Measurements from ENCODE around the gene GATA6.

GATA6 gene

GRCh38 chr18:22166069-22166950 is 3.1 kb upstream of the GATA6 start:
- DNase-seq (ENCODE audit: low read depth in 3 of 3), result no peak

- no peak for DNase-seq (ENCODE audit: low read depth in 3 of 3)
These were observed 2.3 kb upstream of the GATA6 start for GRCh38 chr18:22167091-22167470.

GRCh38 chr18:22167471-22168241 is 1.7 kb upstream of the GATA6 start:
- no peak for DNase-seq (ENCODE audit: low read depth in 3 of 3)

GRCh38 chr18:22168360-22168921 is 948 bp upstream of the GATA6 start:
- no peak for DNase-seq (ENCODE audit: low read depth in 3 of 3)

- no peak for DNase-seq (ENCODE audit: low read depth in 3 of 3)
These were observed 566 bp downstream of the GATA6 start for GRCh38 chr18:22169889-22170420.

- DNase-seq (ENCODE audit: low read depth in 3 of 3), result no peak
These were observed 1.2 kb downstream of the GATA6 start for GRCh38 chr18:22170421-22171257.

GRCh38 chr18:22171258-22172119 is 2.1 kb downstream of the GATA6 start:
- DNase-seq (ENCODE audit: low read depth in 3 of 3), result no peak

- no peak for DNase-seq (ENCODE audit: low read depth in 3 of 3)
These were observed 2.8 kb downstream of the GATA6 start for GRCh38 chr18:22172120-22172582.

GRCh38 chr18:22172594-22173049 is 3.2 kb downstream of the GATA6 start:
- DNase-seq (ENCODE audit: low read depth in 3 of 3), result no peak

GRCh38 chr18:22173221-22173927 is 4.0 kb downstream of the GATA6 start:
- no peak for DNase-seq (ENCODE audit: low read depth in 3 of 3)

- no peak for DNase-seq (ENCODE audit: low read depth in 3 of 3)
These were observed 4.5 kb downstream of the GATA6 start for GRCh38 chr18:22173928-22174301.

- DNase-seq (ENCODE audit: low read depth in 3 of 3), result no peak
These were observed 5.2 kb downstream of the GATA6 start for GRCh38 chr18:22174341-22175145.

GRCh38 chr18:22175346-22175745 is 6.0 kb downstream of the GATA6 start:
- DNase-seq (ENCODE audit: low read depth in 3 of 3), result no peak

- DNase-seq (ENCODE audit: low read depth in 3 of 3), result no peak
These were observed 7.3 kb downstream of the GATA6 start for GRCh38 chr18:22176420-22177326.

GRCh38 chr18:22177327-22177871 is 8.0 kb downstream of the GATA6 start:
- no peak for DNase-seq (ENCODE audit: low read depth in 3 of 3)

GRCh38 chr18:22179174-22179573 is 9.8 kb downstream of the GATA6 start:
- DNase-seq (ENCODE audit: low read depth in 3 of 3), result no peak

- DNase-seq (ENCODE audit: low read depth in 3 of 3), result no peak
These were observed 10.2 kb downstream of the GATA6 start for GRCh38 chr18:22179631-22180030.
